Endothelial cell (in vitro differentiated cells): Measurements from ENCODE around the gene UBE3A. TPM values are rescaled to one million over a fixed set of nuclear protein-coding genes. Genes with fewer than 3 reads are reported as not detected.

Source experiments
- DNase-seq: peaks from one replicate; pipeline ENCODE4 v3.0.0; 2021; ENCODE audit warnings: low spot score
- H3K27ac Mint-ChIP-seq: one replicate; pipeline ENCODE4 v1.8.0; 2021; ENCODE audit warnings: mixed read lengths, inconsistent platforms; ENCODE audit not compliant: unreplicated experiment
- H3K27me3 Mint-ChIP-seq: one replicate; pipeline ENCODE4 v1.8.0; 2021; ENCODE audit warnings: mild to moderate bottlenecking, moderate library complexity, mixed read lengths, inconsistent platforms; ENCODE audit not compliant: unreplicated experiment
- H3K36me3 Mint-ChIP-seq: one replicate; pipeline ENCODE4 v1.8.0; 2021; ENCODE audit warnings: mild to moderate bottlenecking, low read depth, mixed read lengths, inconsistent platforms; ENCODE audit not compliant: unreplicated experiment
- H3K4me1 Mint-ChIP-seq: one replicate; pipeline ENCODE4 v1.8.0; 2021; ENCODE audit warnings: mild to moderate bottlenecking, mixed read lengths, inconsistent platforms; ENCODE audit not compliant: unreplicated experiment
- H3K4me3 Mint-ChIP-seq: one replicate; pipeline ENCODE4 v1.8.0; 2021; ENCODE audit warnings: mild to moderate bottlenecking, mixed read lengths, inconsistent platforms; ENCODE audit not compliant: unreplicated experiment
- H3K9me3 Mint-ChIP-seq: one replicate; pipeline ENCODE4 v1.8.0; 2021; ENCODE audit warnings: mixed read lengths, inconsistent platforms; ENCODE audit not compliant: unreplicated experiment
- CTCF ChIP-seq: fragments of 200-600 bp; sonication (generic); IDR thresholded peaks from one replicate; pipeline ENCODE4 v1.5.0; 2021; ENCODE audit warnings: antibody characterized with exemption; ENCODE audit not compliant: unreplicated experiment
- total RNA-seq: library from RNA; stranded (reverse); fragmentation: NEBNext Ultra II Directional; extraction: Animal tissue kit (Norgen Biotek cat#: 25700); gene quantifications from one replicate; pipeline ENCODE4 v1.2.1, GENCODE V29; 2021; ENCODE audit not compliant: unreplicated experiment

The UBE3A gene
- total RNA-seq, 1 donor from 2014 or later: 102 TPM

- no peak for DNase-seq
- Mint-ChIP-seq H3K36me3 (no peaks in the 10 kb centered on the region), H3K4me3 (no peak overlapping the region), H3K9me3 (no peaks in the 10 kb centered on the region), H3K27me3 (peaks cover 1% of the 10 kb centered on the region), H3K27ac (no peak overlapping the region), H3K4me1 (peaks cover 4% of the 10 kb centered on the region)
- no peak for TF ChIP-seq CTCF
Observed at GRCh38 chr15:25426896-25427610, 11.8 kb downstream of the UBE3A start.

GRCh38 chr15:25424073-25424472 lies 14.8 kb downstream of the UBE3A start:
- Mint-ChIP-seq H3K27ac (peak overlapping the region; percentile 11), H3K36me3 (no peaks in the 10 kb centered on the region), H3K9me3 (no peaks in the 10 kb centered on the region), H3K4me1 (peaks cover 6% of the 10 kb centered on the region), H3K4me3 (no peak overlapping the region), H3K27me3 (peaks cover 1% of the 10 kb centered on the region)
- no peak for TF ChIP-seq CTCF
- DNase-seq: no peak

GRCh38 chr15:25422021-25422420 lies 16.8 kb downstream of the UBE3A start:
- no peaks in the 10 kb centered on the region for H3K36me3 Mint-ChIP-seq
- DNase-seq: no peak
- no peaks in the 10 kb centered on the region for H3K9me3 Mint-ChIP-seq
- peak overlapping the region; percentile 33 for H3K27ac Mint-ChIP-seq
- TF ChIP-seq CTCF: no peak
- peaks cover 1% of the 10 kb centered on the region for H3K27me3 Mint-ChIP-seq
- no peak overlapping the region for H3K4me3 Mint-ChIP-seq
- peaks cover 3% of the 10 kb centered on the region for H3K4me1 Mint-ChIP-seq

- Mint-ChIP-seq H3K27ac (no peak overlapping the region), H3K4me1 (peaks cover 2% of the 10 kb centered on the region), H3K27me3 (peaks cover 1% of the 10 kb centered on the region), H3K9me3 (no peaks in the 10 kb centered on the region), H3K36me3 (no peaks in the 10 kb centered on the region), H3K4me3 (no peak overlapping the region)
- DNase-seq: no peak
- no peak for TF ChIP-seq CTCF
Observed at GRCh38 chr15:25418202-25418601, 20.6 kb downstream of the UBE3A start.

GRCh38 chr15:25417604-25418003 lies 21.2 kb downstream of the UBE3A start:
- Mint-ChIP-seq H3K36me3 (no peaks in the 10 kb centered on the region), H3K4me1 (peaks cover 2% of the 10 kb centered on the region), H3K27ac (no peak overlapping the region), H3K27me3 (peaks cover 1% of the 10 kb centered on the region), H3K9me3 (no peaks in the 10 kb centered on the region), H3K4me3 (no peak overlapping the region)
- no peak for TF ChIP-seq CTCF
- DNase-seq: no peak
